ENCODE data around the gene FAM222B. TPM values are rescaled to one million over a fixed set of nuclear protein-coding genes. Genes with fewer than 3 reads are reported as not detected.

FAM222B gene
- total and polyA plus RNA-seq, 2 of the 4 experiments (the other 2 are of a cell fraction): 2.5 to 10.8 TPM

- H3K23ac ChIP-seq (ENCODE audit: low read depth, low read length): peak overlapping the region; percentile 66
- peaks cover 13 to 62% of the 10 kb centered on the region in 2 experiments; a peak in 3 of 4 replicates for H3K79me1 ChIP-seq (ENCODE audit: low read depth in 1 of 2, low read length in 2 of 2)
- peak overlapping the region; percentile 60 to 96 for H4K8ac ChIP-seq (ENCODE audit: low read depth in 2 of 2, low read length in 2 of 2)
- peak overlapping the region; percentile 31 for H4K5ac ChIP-seq (ENCODE audit: low read depth, low read length)
- H2AK5ac ChIP-seq (ENCODE audit: low read depth, low read length): peak overlapping the region; percentile 92
- peak overlapping the region; percentile 13 for H3K18ac ChIP-seq (ENCODE audit: low read depth, low read length)
- H3K4me1 ChIP-seq (ENCODE audit: control insufficient read depth, insufficient read depth, low read length): peaks cover 17% of the 10 kb centered on the region
- peak overlapping the region; percentile 88 for H3K9ac ChIP-seq (ENCODE audit: low read depth, low read length)
- POLR2A ChIA-PET (ENCODE audit: unreplicated experiment): interaction anchor here (1.0 to 1.5 kb wide), 2 partner anchors 10 to 231 kb away, joined by 3 to 6 read pairs; no protein-coding TSS in a partner anchor
- no peak for ATAC-seq (ENCODE audit: low read depth)
- dilution Hi-C loops (cut with HindIII; ENCODE audit: low sequenced_read_pairs, unreplicated experiment) (no loop called here), intact Hi-C loops (cut with micrococcal nuclease) (no loop called here), in situ Hi-C loops (cut with MboI; ENCODE audit: low sequenced_read_pairs) (no loop called here)
- peaks cover 41% of the 10 kb centered on the region for H3K36me3 ChIP-seq (ENCODE audit: control insufficient read depth, insufficient read depth, low read length)
- peak overlapping the region; percentile 95 for H2AK9ac ChIP-seq (replicated peaks; ENCODE audit: low read depth, low read length, poor library complexity)
- H3K27ac ChIP-seq (ENCODE audit: insufficient read depth, low read length): peak overlapping the region; percentile 82
- TF ChIP-seq CTCF (conservative IDR thresholded peaks at IDR 0.05; ENCODE audit: low read depth, low read length) (peak; percentile 15; the same call in 1 of the 2 replicates), CHD1 (IDR thresholded peaks at IDR 0.05; ENCODE audit: low read depth, low read length) (no peak), RCOR1 (IDR thresholded peaks at IDR 0.05; ENCODE audit: insufficient replicate concordance, low read length) (no peak), MAZ (IDR thresholded peaks at IDR 0.05; ENCODE audit: borderline replicate concordance, low read depth, low read length) (no peak), NFE2L2 (IDR thresholded peaks at IDR 0.05; ENCODE audit: low read depth, low read length) (no peak), MXI1 (IDR thresholded peaks at IDR 0.05; ENCODE audit: borderline replicate concordance, low read depth, low read length) (no peak)
- TF ChIP-seq, protein P1, sequence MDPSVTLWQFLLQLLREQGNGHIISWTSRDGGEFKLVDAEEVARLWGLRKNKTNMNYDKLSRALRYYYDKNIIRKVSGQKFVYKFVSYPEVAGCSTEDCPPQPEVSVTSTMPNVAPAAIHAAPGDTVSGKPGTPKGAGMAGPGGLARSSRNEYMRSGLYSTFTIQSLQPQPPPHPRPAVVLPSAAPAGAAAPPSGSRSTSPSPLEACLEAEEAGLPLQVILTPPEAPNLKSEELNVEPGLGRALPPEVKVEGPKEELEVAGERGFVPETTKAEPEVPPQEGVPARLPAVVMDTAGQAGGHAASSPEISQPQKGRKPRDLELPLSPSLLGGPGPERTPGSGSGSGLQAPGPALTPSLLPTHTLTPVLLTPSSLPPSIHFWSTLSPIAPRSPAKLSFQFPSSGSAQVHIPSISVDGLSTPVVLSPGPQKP (IDR thresholded peaks at IDR 0.05; ENCODE audit: borderline replicate concordance, low read depth, low read length): no peak
- H2BK5ac ChIP-seq (ENCODE audit: low read depth, low read length, poor library complexity, severe bottlenecking): peak overlapping the region; percentile 89
- peak overlapping the region; percentile 96 for H3K14ac ChIP-seq (replicated peaks; ENCODE audit: low read depth, low read length)
- peak overlapping the region; percentile 94 for H3K4ac ChIP-seq (ENCODE audit: low read depth, low read length)
- H2AFZ ChIP-seq (replicated peaks; ENCODE audit: low read length, poor library complexity): peak overlapping the region; percentile 89
- H3K4me2 ChIP-seq (ENCODE audit: low read depth, low read length): peak overlapping the region; percentile 85
- TSS peak; percentile 89 for BruUV-seq (replicated peaks)
- peak overlapping the region; percentile 70 for H3K4me3 ChIP-seq (ENCODE audit: insufficient read depth, low read depth, low read length)
- H3K9me3 ChIP-seq (ENCODE audit: control insufficient read depth, insufficient read depth, low read length): no peaks in the 10 kb centered on the region
- CTCF ChIA-PET: interaction anchor here (0.9 to 1.0 kb wide), 3 partner anchors 24 to 397 kb away, joined by 3 to 4 read pairs (median 3); no protein-coding TSS in a partner anchor
- peaks cover 13% of the 10 kb centered on the region; the same call in 1 of the 2 replicates for H3K9me1 ChIP-seq (ENCODE audit: insufficient read depth, low read length)
- WGBS, 2 experiments (ENCODE audit: extremely low coverage in 2 of 2, insufficient read length in 1 of 2): 0% methylated on average over 10 of the region's 30 CpGs; no CpG with 5 or more reads in 1 of the 2 experiments
- H2BK20ac ChIP-seq (ENCODE audit: low read depth, low read length): no peak overlapping the region
- H2BK120ac ChIP-seq (ENCODE audit: low read depth, low read length): no peak overlapping the region; the same call in 1 of the 2 replicates
- no peaks in the 10 kb centered on the region for H3K27me3 ChIP-seq (ENCODE audit: control insufficient read depth, insufficient read depth, low read length)
- H4K20me1 ChIP-seq (ENCODE audit: insufficient read depth, low read length): peaks cover 56% of the 10 kb centered on the region
- peak overlapping the region; percentile 86 for H4K91ac ChIP-seq (ENCODE audit: insufficient read depth, low read depth, low read length)
- H3K56ac ChIP-seq (ENCODE audit: extremely low read depth, insufficient read depth, low read length): peak overlapping the region; percentile 95
- no peak overlapping the region for H2BK15ac ChIP-seq (ENCODE audit: low read depth, low read length)
- no peak for DNase-seq
Observed at GRCh38 chr17:28720247-28720996, 122.2 kb downstream of the FAM222B start.

Data from IMR-90 (cell line).